Smooth muscle cell of the brain vasculature (primary cell): ENCODE measurements around the gene CCND1.

Experiments used
- DNase-seq: peaks from one replicate; pipeline ENCODE4 v3.0.0-alpha.2; 2012; ENCODE audit warnings: low read depth, low spot score

The CCND1 gene

GRCh38 chr11:69640260-69640994 lies 529 bp upstream of the CCND1 start:
- no peak for DNase-seq

GRCh38 chr11:69641681-69642548 lies 959 bp downstream of the CCND1 start:
- no peak for DNase-seq

GRCh38 chr11:69642549-69642912 lies 1.6 kb downstream of the CCND1 start:
- no peak for DNase-seq

- peak; percentile 67 for DNase-seq
These were observed 2.1 kb downstream of the CCND1 start for GRCh38 chr11:69642913-69643632.

GRCh38 chr11:69643646-69644045 lies 2.7 kb downstream of the CCND1 start:
- DNase-seq, result no peak

- no peak for DNase-seq
These were observed 3.4 kb downstream of the CCND1 start for GRCh38 chr11:69644071-69644961.

- DNase-seq, result no peak
These were observed 4.2 kb downstream of the CCND1 start for GRCh38 chr11:69644962-69645675.

- no peak for DNase-seq
These were observed 5.0 kb downstream of the CCND1 start for GRCh38 chr11:69645801-69646492.

- no peak for DNase-seq
These were observed 5.8 kb downstream of the CCND1 start for GRCh38 chr11:69646493-69647389.

- DNase-seq, result no peak
These were observed 6.4 kb downstream of the CCND1 start for GRCh38 chr11:69647390-69647748.

GRCh38 chr11:69647761-69648497 lies 7.0 kb downstream of the CCND1 start:
- DNase-seq, result no peak

- DNase-seq, result no peak
These were observed 8.0 kb downstream of the CCND1 start for GRCh38 chr11:69648679-69649575.

GRCh38 chr11:69649576-69649900 lies 8.6 kb downstream of the CCND1 start:
- no peak for DNase-seq

- DNase-seq, result no peak
These were observed 9.3 kb downstream of the CCND1 start for GRCh38 chr11:69650081-69650831.

GRCh38 chr11:69650832-69651344 lies 9.9 kb downstream of the CCND1 start:
- no peak for DNase-seq

GRCh38 chr11:69651834-69652620 lies 11.1 kb downstream of the CCND1 start:
- no peak for DNase-seq
